Karpas-422 (cell line): ENCODE results near the gene SBK3. TPM values are rescaled to one million over a fixed set of nuclear protein-coding genes. Genes with fewer than 3 reads are reported as not detected.

ENCODE experiments used
- DNase-seq: peaks from one replicate; pipeline ENCODE4 v3.0.0-alpha.2; 2015
- H2AFZ ChIP-seq: fragments of 200-600 bp; sonication (generic); 2 replicates; pipeline ENCODE4 v1.6.1; 2014; ENCODE audit warnings: antibody characterized with exemption, low read length, mixed read lengths
- H3K27ac ChIP-seq: fragments of 200-600 bp; sonication (generic); 2 replicates; pipeline ENCODE4 v1.5.1; 2014; ENCODE audit warnings: mild to moderate bottlenecking, low read length, moderate library complexity
- H3K27me3 ChIP-seq: fragments of 200-600 bp; sonication (generic); 2 replicates; pipeline ENCODE4 v1.6.1; 2014; ENCODE audit warnings: low read length, mixed read lengths
- H3K36me3 ChIP-seq: fragments of 200-600 bp; sonication (generic); 2 replicates; pipeline ENCODE4 v1.6.1; 2014; ENCODE audit warnings: low read length, mixed read lengths; ENCODE audit not compliant: insufficient read depth
- H3K4me1 ChIP-seq: fragments of 200-600 bp; sonication (generic); 2 replicates; pipeline ENCODE4 v1.6.1; 2014; ENCODE audit warnings: mild to moderate bottlenecking, low read length, mixed read lengths
- H3K4me2 ChIP-seq: fragments of 200-600 bp; sonication (generic); 2 replicates; pipeline ENCODE4 v1.6.1; 2014; ENCODE audit warnings: low read length, low read depth, mild to moderate bottlenecking; ENCODE audit not compliant: poor library complexity, severe bottlenecking
- H3K4me3 ChIP-seq: fragments of 200-600 bp; sonication (generic); 2 replicates; pipeline ENCODE4 v1.5.1; 2014; ENCODE audit warnings: mild to moderate bottlenecking, antibody characterized with exemption, low read length, mixed read lengths
- H3K79me2 ChIP-seq: fragments of 200-600 bp; sonication (generic); 2 replicates; pipeline ENCODE4 v1.6.1; 2014; ENCODE audit warnings: mild to moderate bottlenecking, low read length, mixed read lengths
- H3K9ac ChIP-seq: fragments of 200-600 bp; sonication (generic); 2 replicates; pipeline ENCODE4 v1.6.0; 2014; ENCODE audit warnings: low read length
- H3K9me2 ChIP-seq: fragments of 200-600 bp; sonication (generic), shearing (Covaris generic); replicated peaks from 2 replicates; pipeline ENCODE4 v1.6.0; 2014; ENCODE audit warnings: mild to moderate bottlenecking, low read length, moderate library complexity; ENCODE audit not compliant: insufficient read depth
- H3K9me3 ChIP-seq: fragments of 300-700, 200-600 bp; sonication (generic); 2 replicates; pipeline ENCODE4 v1.6.1; 2014; ENCODE audit warnings: low read length, mixed read lengths
- H4K20me1 ChIP-seq: fragments of 200-600 bp; sonication (generic); 2 replicates; pipeline ENCODE4 v1.6.1; 2014; ENCODE audit warnings: mild to moderate bottlenecking, antibody characterized with exemption, low read length, low read depth; ENCODE audit not compliant: insufficient read depth
- total RNA-seq: library from RNA; depleted of rRNA; stranded (reverse); fragments of >200 nt; shearing (Covaris generic); gene quantifications from 2 replicates; pipeline ENCODE4 v1.2.3, GENCODE V29; 2014; ENCODE audit warnings: low replicate concordance

The SBK3 gene
- total RNA-seq, 1 experiment from 2014 or later, result not detected

- no peak overlapping the region for H3K4me3 ChIP-seq
- no peak overlapping the region for H3K27ac ChIP-seq
- H3K4me2 ChIP-seq, result no peak overlapping the region
- no peaks in the 10 kb centered on the region for H3K36me3 ChIP-seq
- no peaks in the 10 kb centered on the region for H3K27me3 ChIP-seq
- DNase-seq, result no peak
- H4K20me1 ChIP-seq, result no peaks in the 10 kb centered on the region
- no peak overlapping the region for H3K9ac ChIP-seq
- no peak overlapping the region for H2AFZ ChIP-seq
- peaks cover 7% of the 10 kb centered on the region for H3K4me1 ChIP-seq
- H3K9me2 ChIP-seq, result no peaks in the 10 kb centered on the region
- H3K9me3 ChIP-seq, result no peaks in the 10 kb centered on the region
- H3K79me2 ChIP-seq, result no peaks in the 10 kb centered on the region
Observed at GRCh38 chr19:55550321-55550650, 4.9 kb upstream of the SBK3 start.

GRCh38 chr19:55549500-55550320 lies 4.4 kb upstream of the SBK3 start:
- H3K79me2 ChIP-seq, result no peaks in the 10 kb centered on the region
- H3K4me2 ChIP-seq, result no peak overlapping the region
- H3K4me3 ChIP-seq, result no peak overlapping the region
- no peak for DNase-seq
- H3K4me1 ChIP-seq, result peaks cover 4% of the 10 kb centered on the region
- H3K9me2 ChIP-seq, result no peaks in the 10 kb centered on the region
- no peak overlapping the region for H3K27ac ChIP-seq
- no peak overlapping the region for H2AFZ ChIP-seq
- no peaks in the 10 kb centered on the region for H3K36me3 ChIP-seq
- no peak overlapping the region for H3K9ac ChIP-seq
- no peaks in the 10 kb centered on the region for H3K27me3 ChIP-seq
- no peaks in the 10 kb centered on the region for H4K20me1 ChIP-seq
- no peaks in the 10 kb centered on the region for H3K9me3 ChIP-seq

GRCh38 chr19:55546822-55547614 lies 1.7 kb upstream of the SBK3 start:
- Histone ChIP-seq H3K9me3 (no peaks in the 10 kb centered on the region), H2AFZ (no peak overlapping the region), H3K79me2 (no peaks in the 10 kb centered on the region), H3K27me3 (no peaks in the 10 kb centered on the region), H4K20me1 (no peaks in the 10 kb centered on the region), H3K27ac (no peak overlapping the region), H3K4me1 (no peaks in the 10 kb centered on the region), H3K9me2 (no peaks in the 10 kb centered on the region), H3K4me3 (no peak overlapping the region), H3K4me2 (no peak overlapping the region), H3K36me3 (no peaks in the 10 kb centered on the region), H3K9ac (no peak overlapping the region)
- DNase-seq, result no peak

GRCh38 chr19:55546011-55546410 lies 668 bp upstream of the SBK3 start:
- Histone ChIP-seq H2AFZ (no peak overlapping the region), H3K27me3 (no peaks in the 10 kb centered on the region), H3K79me2 (no peaks in the 10 kb centered on the region), H3K36me3 (no peaks in the 10 kb centered on the region), H3K4me1 (no peaks in the 10 kb centered on the region), H3K9me3 (no peaks in the 10 kb centered on the region), H3K9ac (no peak overlapping the region), H3K4me2 (no peak overlapping the region), H3K4me3 (no peak overlapping the region), H4K20me1 (no peaks in the 10 kb centered on the region), H3K9me2 (no peaks in the 10 kb centered on the region), H3K27ac (no peak overlapping the region)
- DNase-seq, result no peak

GRCh38 chr19:55544776-55545439 lies 435 bp downstream of the SBK3 start:
- no peak for DNase-seq
- no peak overlapping the region for H3K27ac ChIP-seq
- no peaks in the 10 kb centered on the region for H3K27me3 ChIP-seq
- no peak overlapping the region for H2AFZ ChIP-seq
- no peaks in the 10 kb centered on the region for H3K79me2 ChIP-seq
- H3K9me3 ChIP-seq, result no peaks in the 10 kb centered on the region
- no peaks in the 10 kb centered on the region for H3K4me1 ChIP-seq
- H3K4me3 ChIP-seq, result no peak overlapping the region
- no peak overlapping the region for H3K9ac ChIP-seq
- H3K36me3 ChIP-seq, result no peaks in the 10 kb centered on the region
- no peaks in the 10 kb centered on the region for H3K9me2 ChIP-seq
- H3K4me2 ChIP-seq, result no peak overlapping the region
- no peaks in the 10 kb centered on the region for H4K20me1 ChIP-seq

GRCh38 chr19:55544014-55544413 lies 1.3 kb downstream of the SBK3 start:
- Histone ChIP-seq H3K4me1 (no peaks in the 10 kb centered on the region), H4K20me1 (no peaks in the 10 kb centered on the region), H3K4me2 (no peak overlapping the region), H3K79me2 (no peaks in the 10 kb centered on the region), H3K9me2 (no peaks in the 10 kb centered on the region), H3K27me3 (no peaks in the 10 kb centered on the region), H3K9ac (no peak overlapping the region), H2AFZ (no peak overlapping the region), H3K36me3 (no peaks in the 10 kb centered on the region), H3K4me3 (no peak overlapping the region), H3K9me3 (no peaks in the 10 kb centered on the region), H3K27ac (no peak overlapping the region)
- no peak for DNase-seq

GRCh38 chr19:55543567-55543966 lies 1.8 kb downstream of the SBK3 start:
- Histone ChIP-seq H3K27me3 (no peaks in the 10 kb centered on the region), H2AFZ (no peak overlapping the region), H3K79me2 (no peaks in the 10 kb centered on the region), H3K9me2 (no peaks in the 10 kb centered on the region), H3K4me2 (no peak overlapping the region), H4K20me1 (no peaks in the 10 kb centered on the region), H3K27ac (no peak overlapping the region), H3K9me3 (no peaks in the 10 kb centered on the region), H3K4me1 (no peaks in the 10 kb centered on the region), H3K4me3 (no peak overlapping the region), H3K36me3 (no peaks in the 10 kb centered on the region), H3K9ac (no peak overlapping the region)
- DNase-seq, result no peak

- H3K4me3 ChIP-seq, result no peak overlapping the region
- H3K4me1 ChIP-seq, result no peaks in the 10 kb centered on the region
- no peak overlapping the region for H2AFZ ChIP-seq
- no peak overlapping the region for H3K4me2 ChIP-seq
- no peak overlapping the region for H3K27ac ChIP-seq
- H3K27me3 ChIP-seq, result no peaks in the 10 kb centered on the region
- no peaks in the 10 kb centered on the region for H4K20me1 ChIP-seq
- no peaks in the 10 kb centered on the region for H3K36me3 ChIP-seq
- no peak overlapping the region for H3K9ac ChIP-seq
- no peak for DNase-seq
- H3K9me2 ChIP-seq, result no peaks in the 10 kb centered on the region
- no peaks in the 10 kb centered on the region for H3K9me3 ChIP-seq
- no peaks in the 10 kb centered on the region for H3K79me2 ChIP-seq
Observed at GRCh38 chr19:55542292-55542855, 3.0 kb downstream of the SBK3 start.
